GM19240 (cell line): ENCODE data around the gene UBE2S.
"Not testable (repeated sequence)": the region's sequence is repeated elsewhere in the genome, so short reads cannot be mapped to it uniquely, and the experiment has no call there.

Experiments used
- DNase-seq: peaks from one replicate; pipeline ENCODE4 v3.0.0; 2011; ENCODE audit warnings: low spot score; ENCODE audit not compliant: insufficient read length

The UBE2S gene

DNA sequence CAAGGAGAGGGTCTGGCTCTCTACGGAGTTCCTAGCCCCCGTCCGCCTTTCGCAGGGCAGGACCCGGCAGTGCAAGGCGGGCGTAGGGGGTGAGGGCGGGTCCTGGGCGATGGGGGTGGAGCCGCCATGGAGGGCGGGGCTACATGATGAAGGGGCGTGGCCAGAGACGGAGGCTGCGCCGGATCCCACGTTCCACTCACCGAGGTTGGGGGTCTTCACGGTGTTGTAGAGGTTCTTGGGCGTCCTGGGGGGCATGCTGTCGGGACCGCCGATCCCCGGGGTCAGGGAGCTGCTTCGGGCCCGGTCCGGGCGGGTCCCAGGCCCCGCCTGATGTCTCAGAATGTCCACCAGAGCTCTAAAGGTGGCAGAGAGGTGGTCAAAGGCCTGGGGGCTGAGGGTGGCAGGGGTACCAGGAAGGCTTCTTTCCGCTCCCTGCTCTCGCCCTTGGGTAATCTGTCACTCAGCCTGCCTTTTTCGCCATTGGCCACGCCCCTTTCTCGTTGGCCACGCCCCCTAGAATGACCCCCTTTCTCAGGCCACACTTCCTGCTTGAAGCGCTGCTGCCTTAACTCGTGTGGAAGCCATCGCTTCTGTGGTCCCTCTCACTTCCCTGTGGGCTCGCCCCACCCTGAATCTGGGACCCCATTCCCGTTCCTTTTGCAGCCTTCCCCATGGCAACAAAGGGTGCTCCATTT lies 33.0 kb upstream of the UBE2S start:
- DNase-seq = no peak

GRCh38 chr19:55439052-55439451 lies 31.5 kb upstream of the UBE2S start:
- DNase-seq = no peak

- DNase-seq = no peak
Measured at GRCh38 chr19:55437410-55437809, 29.8 kb upstream of the UBE2S start.

DNA sequence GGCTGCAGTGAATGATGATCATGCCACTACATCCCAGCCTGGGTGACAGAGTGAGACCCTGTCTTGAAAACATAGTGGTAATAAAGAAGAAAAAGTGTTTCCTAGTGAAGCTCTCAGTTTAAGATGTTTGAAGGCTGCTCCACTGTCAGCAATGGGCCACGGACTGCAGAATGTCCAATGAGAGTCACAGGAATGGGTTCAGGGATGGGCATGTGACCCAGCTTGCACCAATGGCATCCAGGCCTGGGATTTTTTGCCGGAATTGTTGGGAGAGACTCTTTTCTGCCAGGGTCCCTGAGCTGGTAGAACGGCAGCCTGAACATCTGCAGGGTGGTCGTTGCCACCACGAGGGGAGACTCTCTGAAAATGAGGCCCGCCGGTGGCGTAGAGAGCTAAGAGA lies 29.3 kb upstream of the UBE2S start:
- DNase-seq = no peak

- no peak for DNase-seq
Measured at GRCh38 chr19:55435020-55435419, 27.4 kb upstream of the UBE2S start.

DNA sequence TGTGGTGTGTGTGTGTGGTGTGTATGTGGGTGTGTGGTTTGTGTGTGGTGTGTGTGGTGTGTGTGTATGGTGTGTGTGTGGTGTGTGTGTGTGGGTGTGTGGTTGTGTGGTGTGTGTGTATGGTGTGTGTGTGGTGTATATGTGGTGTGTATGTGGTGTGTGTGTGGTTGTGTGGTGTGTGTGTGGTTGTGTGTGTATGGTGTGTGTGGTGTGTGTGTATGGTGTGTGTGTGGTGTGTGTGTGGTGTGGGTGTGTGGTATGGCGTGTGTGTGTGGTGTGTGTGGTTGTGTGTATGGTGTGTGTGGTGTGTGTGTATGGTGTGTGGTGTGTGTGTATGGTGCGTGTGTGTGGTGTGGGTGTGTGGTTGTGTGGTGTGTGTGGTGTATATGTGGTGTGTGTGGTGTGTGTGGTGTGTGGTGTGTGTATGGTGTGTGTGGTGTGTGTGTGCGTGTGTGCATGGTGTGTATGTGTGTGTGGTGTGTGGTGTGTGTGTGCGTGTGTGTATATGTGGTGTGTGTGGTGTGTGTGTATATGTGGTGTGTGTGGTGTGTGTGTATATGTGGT lies 26.9 kb upstream of the UBE2S start:
- DNase-seq = no peak

GRCh38 chr19:55433292-55433691 lies 25.7 kb upstream of the UBE2S start:
- DNase-seq = no peak

- no peak for DNase-seq
Measured at GRCh38 chr19:55432241-55432959, 24.8 kb upstream of the UBE2S start.

DNA sequence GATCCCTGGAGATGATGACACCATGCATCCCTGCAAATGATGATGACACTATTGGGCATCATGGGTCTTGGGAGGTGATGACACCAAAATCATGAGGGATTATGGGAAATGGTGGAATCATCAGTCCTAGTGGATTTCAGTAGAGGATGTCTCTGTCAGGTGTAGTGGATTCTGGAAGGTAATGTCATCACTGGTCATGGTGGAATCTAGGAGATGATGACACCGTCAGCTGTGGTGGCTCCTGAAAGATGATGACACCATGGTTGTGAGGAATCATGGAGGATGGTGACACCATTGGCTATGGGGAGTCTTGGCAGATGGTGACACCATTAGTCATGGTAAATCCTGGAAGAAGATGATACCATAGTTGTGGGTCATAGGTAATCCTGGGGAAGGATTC lies 23.6 kb upstream of the UBE2S start:
- DNase-seq = no peak

DNA sequence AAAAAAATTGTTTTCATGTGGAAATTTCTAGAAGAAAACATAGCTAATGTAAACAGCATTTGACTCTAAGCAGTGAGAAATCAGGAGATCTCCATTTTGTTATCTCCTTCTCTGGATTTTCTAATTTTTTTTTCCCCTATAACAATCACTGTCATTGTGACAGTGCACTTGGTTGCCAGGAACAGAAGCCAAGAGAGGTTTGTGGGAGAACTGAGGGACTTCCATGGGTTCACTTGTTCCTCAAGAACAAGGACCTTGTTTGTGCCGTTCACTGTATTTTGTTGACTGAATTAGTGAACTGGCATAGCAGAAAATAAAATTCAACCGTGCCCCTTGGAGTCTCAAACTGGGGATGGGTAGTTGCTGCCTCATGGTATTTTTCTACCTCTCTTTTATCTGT lies 18.5 kb upstream of the UBE2S start:
- DNase-seq = no peak

GRCh38 chr19:55424518-55424917 lies 16.9 kb upstream of the UBE2S start:
- DNase-seq = no peak

DNA sequence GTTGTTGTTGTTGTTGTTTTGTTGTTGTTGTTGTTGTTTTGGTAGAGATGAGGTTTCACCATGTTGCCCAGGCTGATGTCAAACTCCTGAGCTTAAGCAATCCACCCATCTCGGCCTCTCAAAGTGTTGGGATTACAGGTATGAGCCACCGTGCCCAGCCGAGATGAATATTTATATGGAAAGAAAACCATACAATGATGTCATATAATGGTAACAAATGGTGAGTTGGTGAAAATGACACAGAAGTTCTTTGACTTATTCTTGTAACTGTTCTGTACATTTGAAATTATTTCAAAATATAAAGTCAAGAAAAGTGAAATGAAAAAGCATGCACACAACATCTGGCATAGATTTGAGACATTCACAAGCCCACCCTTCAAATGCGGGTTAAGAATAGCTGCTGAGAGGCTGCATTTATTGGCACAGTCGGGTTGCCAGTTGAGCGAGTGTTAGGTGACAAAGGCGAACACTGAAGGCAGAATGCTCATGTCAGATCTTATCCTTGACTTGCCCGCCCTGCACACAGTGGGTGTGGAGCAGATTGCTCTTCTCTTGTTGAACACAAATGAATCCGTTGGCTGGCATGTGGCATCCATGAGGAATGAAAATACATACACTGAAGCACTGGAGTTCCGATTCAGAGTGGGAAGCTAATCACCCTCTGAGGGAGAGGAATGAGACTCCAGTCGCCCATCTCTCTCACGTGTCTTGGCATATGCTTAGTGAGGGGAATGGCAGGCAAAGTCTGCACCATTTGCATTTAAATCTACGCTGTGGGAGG lies 15.8 kb upstream of the UBE2S start:
- DNase-seq = no peak

DNA sequence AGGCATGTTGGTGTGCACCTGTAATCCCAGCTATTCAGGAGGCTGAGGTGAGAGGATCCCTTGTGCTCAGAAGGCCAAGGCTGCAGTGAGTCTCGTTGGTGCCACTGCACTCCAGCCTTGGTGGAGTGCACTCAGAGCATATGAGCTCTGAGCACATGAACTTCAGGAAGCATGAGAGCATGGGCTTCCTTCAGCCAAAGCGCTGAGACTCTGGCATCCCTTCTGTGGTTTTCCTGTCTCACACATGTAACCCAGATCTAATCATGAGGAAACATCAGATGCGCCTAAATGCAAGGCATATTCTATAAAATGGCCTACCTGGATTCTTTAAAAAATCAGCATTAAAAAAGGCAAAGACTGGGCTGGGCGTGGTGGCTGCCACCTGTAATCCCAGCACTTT lies 13.7 kb upstream of the UBE2S start:
- DNase-seq = not testable (repeated sequence)

DNA sequence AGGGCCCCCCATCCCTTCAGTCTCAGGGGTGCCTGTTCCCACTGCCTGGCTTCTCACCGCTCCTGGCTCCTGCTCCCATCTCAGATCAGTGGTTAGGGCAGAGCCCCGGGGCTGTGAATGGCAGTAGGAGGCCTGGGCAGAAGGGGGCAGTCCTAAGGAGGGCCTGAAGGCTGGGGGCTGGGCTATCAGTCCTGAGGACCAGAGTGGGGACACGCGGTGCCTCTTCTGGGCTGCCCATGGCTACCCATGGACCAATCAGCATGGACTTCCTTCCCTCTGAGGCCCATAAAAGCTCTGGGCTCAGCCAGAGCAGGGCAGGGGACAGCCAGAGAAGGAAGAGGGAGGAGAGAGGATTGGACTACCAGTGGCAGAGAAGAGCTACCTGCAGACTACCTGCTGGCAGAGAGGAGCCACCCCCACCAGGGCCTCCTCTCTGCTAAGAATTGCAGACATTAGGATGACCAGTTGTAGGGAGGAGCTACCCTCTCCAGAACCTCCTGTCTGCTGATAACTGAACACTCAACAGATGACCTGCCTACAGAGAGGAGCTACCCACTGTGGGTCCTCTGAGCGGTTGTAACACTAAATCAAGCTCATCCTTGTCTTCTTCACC lies 12.1 kb upstream of the UBE2S start:
- DNase-seq = no peak

DNA sequence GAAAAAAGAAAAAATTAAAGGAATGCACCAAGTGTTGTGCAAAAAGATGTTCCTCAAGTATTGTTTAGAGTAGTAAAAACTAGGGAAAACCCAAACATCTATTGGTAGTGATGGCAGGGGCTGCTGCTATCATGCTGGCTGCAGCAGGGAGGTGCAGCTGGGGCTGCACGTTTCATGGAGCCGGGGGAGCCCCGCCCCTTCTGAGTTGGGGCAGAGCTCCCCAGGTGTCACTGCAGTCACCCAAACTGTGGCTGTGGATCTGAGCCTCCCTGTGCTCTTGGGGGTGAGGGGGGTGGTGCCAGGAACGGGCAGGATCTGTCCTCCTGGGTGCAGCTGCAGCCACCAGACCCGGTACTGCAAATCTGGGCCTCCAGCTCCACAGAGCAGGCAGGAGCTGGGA lies 11.5 kb upstream of the UBE2S start:
- no peak for DNase-seq

DNA sequence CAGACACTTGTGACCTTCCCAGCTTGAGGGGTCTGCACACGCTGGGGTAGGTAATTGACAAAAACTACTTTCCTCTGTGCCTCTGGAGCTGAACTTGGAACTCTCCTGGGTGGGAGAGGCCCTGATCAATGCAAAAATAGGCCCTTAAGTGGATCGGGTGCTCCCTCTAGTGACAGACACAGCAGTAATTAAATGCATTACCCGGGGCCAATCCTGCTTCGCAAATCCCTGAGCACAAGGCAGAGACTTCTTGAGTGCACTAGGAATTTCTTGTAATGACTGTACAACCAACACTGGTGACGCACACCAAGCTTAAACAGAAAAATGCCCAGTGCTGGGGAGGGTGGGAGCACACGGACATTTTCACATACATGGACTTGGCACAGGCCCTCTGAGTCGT lies 10.6 kb upstream of the UBE2S start:
- no peak for DNase-seq

DNA sequence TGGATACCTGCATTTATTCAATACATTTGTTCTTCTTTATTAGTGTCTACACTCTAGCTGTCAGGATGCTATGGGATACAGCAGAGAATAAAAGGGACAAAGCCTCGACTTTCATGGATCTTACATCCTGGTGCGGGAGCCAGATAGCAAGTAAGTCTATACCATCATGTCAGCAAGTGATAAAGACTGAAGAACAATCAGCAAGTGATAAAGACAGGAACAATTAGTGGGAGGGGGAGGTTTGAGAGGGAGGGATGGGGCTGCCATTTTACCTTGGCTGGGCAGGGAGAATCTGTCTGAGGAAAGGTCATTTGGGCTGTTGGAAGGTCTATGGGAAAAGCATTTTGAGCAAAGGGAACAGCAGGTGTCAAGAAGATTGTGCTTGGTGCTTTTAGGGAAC lies 2.6 kb upstream of the UBE2S start:
- no peak for DNase-seq

GRCh38 chr19:55409179-55409578 lies 1.6 kb upstream of the UBE2S start:
- not testable (repeated sequence) for DNase-seq

GRCh38 chr19:55408533-55408872 lies 915 bp upstream of the UBE2S start:
- DNase-seq = no peak

DNA sequence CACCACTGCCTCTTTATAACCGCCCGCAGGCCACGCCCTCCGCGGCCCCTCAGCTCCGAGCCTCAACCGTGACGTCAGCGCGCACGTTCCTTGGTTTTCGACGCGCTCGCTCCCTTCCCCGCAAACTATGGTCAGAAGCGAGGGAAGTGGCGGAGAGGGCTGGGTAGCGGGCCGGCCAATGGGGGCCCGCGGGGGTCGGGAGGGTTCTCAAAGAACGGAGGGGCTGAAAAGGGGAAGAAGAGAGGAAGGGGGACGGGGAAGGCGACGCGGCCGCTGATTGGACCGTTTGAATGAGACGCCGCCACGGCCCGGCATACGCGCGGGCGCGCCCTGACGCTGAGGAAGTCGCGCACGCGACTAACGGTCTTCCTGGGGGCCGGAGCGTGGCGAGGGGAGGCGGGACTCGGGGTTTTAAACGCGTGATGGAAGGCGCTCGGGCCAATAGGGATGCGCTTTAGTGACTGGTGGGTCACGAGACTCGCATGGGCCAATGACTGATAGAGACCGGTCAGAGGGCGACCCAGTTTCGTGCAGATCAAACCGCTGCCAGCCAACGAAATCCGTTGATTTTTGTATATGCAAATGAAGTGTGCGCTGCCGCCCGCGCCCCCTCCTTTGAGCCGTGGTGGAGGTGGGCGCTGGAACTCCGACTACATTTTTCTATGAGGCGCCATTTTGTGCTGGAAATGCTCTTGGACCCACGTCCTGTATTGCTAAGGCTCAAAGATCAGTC lies 378 bp upstream of the UBE2S start:
- DNase-seq = peak; percentile 99
